H1 (cell line): Measurements from ENCODE around the gene PDXP. TPM values are rescaled to one million over a fixed set of nuclear protein-coding genes. Genes with fewer than 3 reads are reported as not detected.

ENCODE experiments used
- CTCF ChIA-PET: fragments of 300-600 bp; sonication (Branson Sonifier 250); formaldehyde crosslinking; loops from one replicate; lab custom pipeline; 2021; ENCODE audit not compliant: partially characterized antibody; lab: Charles Lee
- POLR2A ChIA-PET: fragments of 300-600 bp; sonication (Branson Sonifier 250); formaldehyde crosslinking; loops from one replicate; lab custom pipeline; 2021; ENCODE audit warnings: inconsistent platforms; ENCODE audit not compliant: partially characterized antibody; lab: Charles Lee
- DNase-seq, 2 experiments: peaks; one replicate each; pipeline versions ENCODE4 v3.0.0 to v3.0.0-alpha.2; 2010 to 2022; ENCODE audit warnings: low spot score in 2 of 2, low read depth in 1 of 2, mixed read lengths in 1 of 2
- FAIRE-seq: peaks from 2 replicates; lab custom pipeline; 2011; peaks lifted over from hg19 to GRCh38; lab: Jason Lieb, UNC
- H2AFZ ChIP-seq: 2 replicates; pipeline ENCODE4 v1.8.1; 2012; ENCODE audit warnings: low read length, inconsistent platforms
- H2AK5ac ChIP-seq: 2 replicates; pipeline ENCODE4 v1.6.1; 2013; ENCODE audit warnings: low read depth, low read length
- H2BK120ac ChIP-seq: replicated peaks from 2 replicates; pipeline ENCODE3; 2013; ENCODE audit warnings: low read depth, low read length, inconsistent platforms
- H2BK12ac ChIP-seq: 2 replicates; pipeline ENCODE4 v1.6.1; 2013; ENCODE audit warnings: low read depth, low read length
- H2BK15ac ChIP-seq: 2 replicates; pipeline ENCODE4 v1.6.1; 2013; ENCODE audit warnings: low read length
- H2BK20ac ChIP-seq: 2 replicates; pipeline ENCODE4 v1.6.1; 2013; ENCODE audit warnings: low read length
- H2BK5ac ChIP-seq: 2 replicates; pipeline ENCODE4 v1.6.1; 2013; ENCODE audit warnings: low read depth, low read length
- H3K14ac ChIP-seq: 2 replicates; pipeline ENCODE4 v1.6.1; 2013; ENCODE audit warnings: inconsistent platforms; ENCODE audit not compliant: insufficient read length
- H3K18ac ChIP-seq: 2 replicates; pipeline ENCODE4 v1.6.1; 2013; ENCODE audit warnings: low read length; ENCODE audit errors: extremely low read depth
- H3K23ac ChIP-seq: 2 replicates; pipeline ENCODE4 v1.6.1; 2013; ENCODE audit warnings: inconsistent platforms; ENCODE audit not compliant: insufficient read length
- H3K23me2 ChIP-seq: 2 replicates; pipeline ENCODE4 v1.6.1; 2013; ENCODE audit warnings: low read depth, low read length
- H3K27ac ChIP-seq: 2 replicates; pipeline ENCODE4 v1.6.1; 2011; ENCODE audit warnings: low read depth, low read length, inconsistent platforms
- H3K27me3 ChIP-seq, 4 experiments: replicated peaks in 1 of 4; 1 replicate in 1 of 4; 2 replicates in 3 of 4; pipeline versions ENCODE4 v1.6.1 to v1.8.1; 2011 to 2013; ENCODE audit warnings: low read length in 3 of 4, mild to moderate bottlenecking in 3 of 4, inconsistent platforms in 2 of 4, mixed read lengths in 2 of 4, moderate library complexity in 1 of 4; ENCODE audit not compliant: control insufficient read depth in 3 of 4, insufficient read depth in 3 of 4; ENCODE audit errors: extremely low read depth in 1 of 4
- H3K36me3 ChIP-seq, 4 experiments: 2 replicates each; pipeline versions ENCODE4 v1.6.1 to v1.8.1; 2011 to 2013; ENCODE audit warnings: mild to moderate bottlenecking in 4 of 4, low read length in 3 of 4, moderate library complexity in 2 of 4, control low read depth in 1 of 4, inconsistent platforms in 1 of 4; ENCODE audit not compliant: insufficient read depth in 4 of 4, control insufficient read depth in 2 of 4
- H3K4ac ChIP-seq: replicated peaks from 2 replicates; pipeline ENCODE3; 2013; ENCODE audit warnings: low read length, low read depth, mixed read lengths, inconsistent platforms; ENCODE audit not compliant: insufficient read length
- H3K4me1 ChIP-seq, 4 experiments: replicated peaks in 1 of 4; 1 replicate in 1 of 4; 2 replicates in 3 of 4; pipeline versions ENCODE4 v1.6.1 to v1.8.1; 2011 to 2013; ENCODE audit warnings: low read length in 3 of 4, inconsistent platforms in 2 of 4, mixed read lengths in 1 of 4; ENCODE audit not compliant: insufficient read depth in 4 of 4, control insufficient read depth in 3 of 4
- H3K4me2 ChIP-seq, 2 experiments: 2 replicates each; pipeline versions ENCODE4 v1.6.1 to v1.8.1; 2011 to 2013; ENCODE audit warnings: low read depth in 2 of 2, low read length in 2 of 2, control low read depth in 1 of 2, inconsistent platforms in 1 of 2, mild to moderate bottlenecking in 1 of 2; ENCODE audit not compliant: insufficient read depth in 1 of 2
- H3K4me3 ChIP-seq, 4 experiments: fragments of 200-600, 300-600 bp in 1 of 4; sonication (generic), shearing (Covaris generic), sonication (Bioruptor Twin) in 1 of 4; 2 replicates each; pipeline versions ENCODE4 v1.5.1 to v1.8.1; 2011 to 2016; ENCODE audit warnings: low read length in 4 of 4, low read depth in 3 of 4, control low read depth in 2 of 4, inconsistent platforms in 2 of 4, mild to moderate bottlenecking in 2 of 4, mixed read lengths in 1 of 4, moderate library complexity in 1 of 4; ENCODE audit not compliant: insufficient read depth in 2 of 4; ENCODE audit errors: extremely low read depth in 1 of 4
- H3K56ac ChIP-seq: replicated peaks from 2 replicates; pipeline ENCODE3; 2013; ENCODE audit warnings: low read depth, mild to moderate bottlenecking, mixed read lengths, low read length, inconsistent platforms; ENCODE audit not compliant: insufficient read length
- H3K79me1 ChIP-seq: 2 replicates; pipeline ENCODE4 v1.6.1; 2013; ENCODE audit warnings: low read depth, low read length, control low read depth
- H3K79me2 ChIP-seq, 2 experiments: 2 replicates each; pipeline versions ENCODE4 v1.6.1 to v1.8.1; 2012 to 2013; ENCODE audit warnings: low read length in 2 of 2, mild to moderate bottlenecking in 2 of 2, inconsistent platforms in 1 of 2; ENCODE audit not compliant: insufficient read depth in 2 of 2, control insufficient read depth in 1 of 2
- H3K9ac ChIP-seq, 4 experiments: replicated peaks in 1 of 4; 1 replicate in 1 of 4; 2 replicates in 3 of 4; pipeline versions ENCODE4 v1.6.1 to v1.8.1; 2011 to 2013; ENCODE audit warnings: low read depth in 3 of 4, low read length in 3 of 4, control low read depth in 2 of 4, mild to moderate bottlenecking in 2 of 4, moderate library complexity in 2 of 4, inconsistent platforms in 1 of 4; ENCODE audit errors: extremely low read depth in 1 of 4
- H3K9me3 ChIP-seq, 2 experiments: 2 replicates each; pipeline versions ENCODE4 v1.6.1 to v1.8.1; 2012 to 2013; ENCODE audit warnings: mild to moderate bottlenecking in 2 of 2, moderate library complexity in 2 of 2, control low read depth in 1 of 2, inconsistent platforms in 1 of 2, low read depth in 1 of 2, low read length in 1 of 2, mixed read lengths in 1 of 2; ENCODE audit not compliant: insufficient read depth in 2 of 2
- H4K20me1 ChIP-seq, 2 experiments: replicated peaks in 1 of 2; 2 replicates each; pipeline versions ENCODE3 to v1.8.1; 2011 to 2013; ENCODE audit warnings: inconsistent platforms in 2 of 2, low read length in 2 of 2, mild to moderate bottlenecking in 1 of 2; ENCODE audit not compliant: insufficient read depth in 2 of 2, control insufficient read depth in 1 of 2
- H4K5ac ChIP-seq: 2 replicates; pipeline ENCODE4 v1.6.1; 2013; ENCODE audit warnings: low read length, low read depth, mixed read lengths, inconsistent platforms; ENCODE audit not compliant: insufficient read length
- H4K8ac ChIP-seq: 2 replicates; pipeline ENCODE4 v1.8.0; 2013; ENCODE audit warnings: mild to moderate bottlenecking, moderate library complexity, low read length, inconsistent platforms; ENCODE audit not compliant: insufficient read depth; ENCODE audit errors: extremely low read depth
- H4K91ac ChIP-seq: replicated peaks from 2 replicates; pipeline ENCODE3; 2013; ENCODE audit warnings: low read length, mixed read lengths, inconsistent platforms; ENCODE audit not compliant: insufficient read length
- BCL11A ChIP-seq, 2 experiments: IDR thresholded peaks; one replicate each; pipeline ENCODE4 v1.6.1; 2011; ENCODE audit warnings: low read depth in 2 of 2, low read length in 2 of 2, mild to moderate bottlenecking in 2 of 2
- CBX5 ChIP-seq: fragments of 300-800, 300-1000 bp; sonication (generic); IDR thresholded peaks from 2 replicates; pipeline ENCODE4 v1.7.1; 2016; ENCODE audit warnings: antibody characterized with exemption, low read length, low read depth
- E2F6 ChIP-seq: IDR thresholded peaks from 2 replicates; pipeline ENCODE4 v1.6.1; 2012; ENCODE audit warnings: inconsistent platforms
- NANOG ChIP-seq: IDR thresholded peaks from 2 replicates; pipeline ENCODE4 v1.6.1; 2011; ENCODE audit warnings: low read length, low read depth, mild to moderate bottlenecking, inconsistent platforms; ENCODE audit not compliant: insufficient read depth, poor library complexity, severe bottlenecking
- PHF8 ChIP-seq: fragments of 200-600 bp; sonication (generic); conservative IDR thresholded peaks from 2 replicates; pipeline ENCODE4 v1.7.1; 2012; ENCODE audit warnings: low read depth, mild to moderate bottlenecking, inconsistent platforms, low read length, moderate library complexity
- SIN3A ChIP-seq, 2 experiments: IDR thresholded peaks in 1 of 2; conservative IDR thresholded peaks in 1 of 2; 2 replicates each; pipeline ENCODE4 v1.6.1; 2011 to 2012; ENCODE audit warnings: low read length in 2 of 2, improper control_type of control experiment in 1 of 2, low read depth in 1 of 2, mild to moderate bottlenecking in 1 of 2
- WGBS, 2 experiments: shearing (Covaris generic) in 1 of 2; methylation state at CpG; one replicate each; pipeline versions ENCODE4 v1.1.6 to v1.1.7; 2013 to 2015; ENCODE audit warnings: low lambda C conversion rate in 2 of 2, mixed read lengths in 2 of 2, inconsistent platforms in 1 of 2, low coverage in 1 of 2, missing lambda C conversion rate in 1 of 2; ENCODE audit not compliant: insufficient replicate concordance in 2 of 2, insufficient coverage in 1 of 2, insufficient read length in 1 of 2; ENCODE audit errors: extremely low coverage in 1 of 2, missing lambda C conversion rate in 1 of 2; 5-methylcytosine and 5-hydroxymethylcytosine counted together
- polyA plus RNA-seq, 7 experiments: library from polyadenylated mRNA; depleted of rRNA in 3 of 7; stranded (reverse) in 5 of 7; unstranded in 2 of 7; fragments of >200 nt in 5 of 7; fragments of 200-250 nt in 2 of 7; gene quantifications; 1 replicate in 5 of 7; 2 replicates in 1 of 7; 4 replicates in 1 of 7; pipeline versions ENCODE4 v1.2.1 to v1.2.3, GENCODE V29; 2011 to 2013; ENCODE audit warnings: missing spikeins in 2 of 7, mixed read lengths in 2 of 7
- total RNA-seq: library from RNA; stranded (reverse); fragmentation: NEBNext Ultra II Directional; extraction: Animal tissue kit (Norgen Biotek cat#: 25700); gene quantifications from 2 replicates; pipeline ENCODE4 v1.2.1, GENCODE V29; 2021

PDXP gene
- total and polyA plus RNA-seq, 2 of the 8 experiments (the other 6 are each of a cell fraction or from before 2014, with no cell fraction given) = 36.6 to 67.7 TPM

GRCh38 chr22:37660709-37661045 lies 2.2 kb downstream of the PDXP start:
- CTCF ChIA-PET = interaction anchor here (0.7 to 12.1 kb wide), 16 partner anchors 11 to 157 kb away, joined by 3 to 165 read pairs (median 4); partner anchors contain the start of genes NOL12 and SH3BP1
- TF ChIP-seq NANOG (no peak), BCL11A (IDR thresholded peaks at IDR 0.05; ENCODE audit: low read depth in 2 of 2, low read length in 2 of 2) (no peak), PHF8 (no peak), SIN3A (conservative IDR thresholded peaks at IDR 0.05 in 1 of 2, IDR thresholded peaks at IDR 0.05 in 1 of 2; ENCODE audit: low read depth in 1 of 2, low read length in 2 of 2) (no peak), E2F6 (no peak), CBX5 (no peak)

More at GRCh38 chr22:37660709-37661045, 2.2 kb downstream of the PDXP start:
- Histone ChIP-seq H3K23me2 (peaks cover 11% of the 10 kb centered on the region), H2BK120ac (no peak overlapping the region), H3K27me3 (no peaks in the 10 kb centered on the region), H3K9me3 (no peaks in the 10 kb centered on the region), H4K5ac (no peak overlapping the region), H3K79me2 (peaks cover 25 to 56% of the 10 kb centered on the region in 2 experiments; a peak in 3 of 4 replicates), H2AFZ (no peak overlapping the region), H2BK15ac (no peak overlapping the region), H3K27ac (no peak overlapping the region), H2BK12ac (no peak overlapping the region), H3K4me2 (peak overlapping the region; percentile 34 to 95; a peak in 2 of 4 replicates), H3K4me1 (peaks cover 0 to 21% (median 6%) of the 10 kb centered on the region in 4 experiments; a peak in 5 of 7 replicates), H3K23ac (no peak overlapping the region), H3K14ac (no peak overlapping the region), H2AK5ac (no peak overlapping the region), H3K18ac (no peak overlapping the region), H3K36me3 (peaks cover 1 to 5% (median 2%) of the 10 kb centered on the region in 4 experiments; a peak in 4 of 8 replicates), H2BK5ac (no peak overlapping the region), H3K79me1 (peaks cover 28% of the 10 kb centered on the region), H3K4me3 (no peak overlapping the region), H4K8ac (no peak overlapping the region), H3K4ac (no peak overlapping the region), H4K20me1 (peaks cover 23 to 43% of the 10 kb centered on the region in 2 experiments), H2BK20ac (no peak overlapping the region), H3K9ac (no peak overlapping the region), H3K56ac (no peak overlapping the region), H4K91ac (no peak overlapping the region)
- POLR2A ChIA-PET = interaction anchor here (0.8 to 5.1 kb wide), 8 partner anchors 11 to 119 kb away, joined by 3 to 37 read pairs (median 8); partner anchors contain the start of genes LGALS1 and SH3BP1
- no peak for DNase-seq
- no peak for FAIRE-seq
- WGBS, 2 experiments = 93% methylated on average over 2 of the region's 2 CpGs; no CpG with 5 or more reads in 1 of the 2 experiments
